GM23248 (cell line): ENCODE results near the gene SHQ1.

Experiments used
- EZH2 ChIP-seq: fragments of 200-600 bp; sonication (generic); IDR thresholded peaks from 2 replicates; pipeline ENCODE4 v1.6.1; 2018; ENCODE audit warnings: antibody characterized with exemption, mild to moderate bottlenecking; ENCODE audit not compliant: insufficient read depth, poor library complexity, severe bottlenecking
- EZH2phosphoT487 ChIP-seq: fragments of 200-600 bp; sonication (generic); IDR thresholded peaks from 2 replicates; pipeline ENCODE4 v1.6.1; 2018; ENCODE audit warnings: antibody characterized with exemption, moderate library complexity, mild to moderate bottlenecking, low read depth; ENCODE audit not compliant: insufficient read depth

DNA sequence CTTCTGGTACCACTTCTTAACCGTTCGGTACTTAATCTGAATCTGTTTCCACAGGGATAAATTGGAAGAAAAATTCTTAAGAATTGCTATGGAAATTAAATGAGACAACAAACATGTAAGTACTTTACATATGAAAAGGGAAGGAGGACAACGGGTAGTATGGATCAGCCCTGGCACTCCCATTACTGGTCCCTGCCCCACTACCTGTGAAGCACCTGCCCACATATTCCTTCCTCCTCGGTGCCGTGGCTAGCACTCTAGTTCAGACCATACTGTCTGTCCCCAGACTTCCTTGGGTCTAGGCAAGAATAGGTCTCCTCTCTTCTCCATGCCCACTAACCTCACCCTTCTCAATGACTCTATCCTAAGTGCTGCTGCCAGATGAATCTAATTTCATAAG is 46.2 kb downstream of the SHQ1 start:
- TF ChIP-seq EZH2 (no peak), EZH2phosphoT487 (no peak)
